T-cell (primary cell): ENCODE results near the gene KRT79. TPM values are rescaled to one million over a fixed set of nuclear protein-coding genes. Genes with fewer than 3 reads are reported as not detected.

ENCODE experiments used
- ATAC-seq, 4 experiments: fragments of 200-7000 bp in 3 of 4; fragments of 150-1000 bp in 1 of 4; cut with Tn5 transposase; replicated peaks in 1 of 4; 1 replicate in 3 of 4; 2 replicates in 1 of 4; pipeline ENCODE4 v1.10.0; 2021; ENCODE audit warnings: moderate library complexity in 3 of 4, mild to moderate bottlenecking in 2 of 4, moderate number of reproducible peaks in 1 of 4
- CTCF ChIA-PET, 2 donors: fragments of 300-600 bp; sonication (Branson Sonifier 250); formaldehyde crosslinking; loops; one replicate each; lab custom pipeline; 2022; ENCODE audit warnings: antibody characterized with exemption in 2 of 2; lab: Charles Lee
- POLR2A ChIA-PET, 2 donors: fragments of 300-600 bp; sonication (Branson Sonifier 250); formaldehyde crosslinking; loops; one replicate each; lab custom pipeline; 2022; ENCODE audit warnings: antibody characterized with exemption in 2 of 2; lab: Charles Lee
- DNase-seq, 35 experiments: peaks; one replicate each; pipeline versions ENCODE4 v3.0.0 to v3.0.0-alpha.2; 2013 to 2023
- H3K27ac ChIP-seq: one replicate; pipeline ENCODE4 v1.5.1; 2013; ENCODE audit warnings: low read length
- H3K27me3 ChIP-seq, 2 experiments: replicated peaks in 1 of 2; 1 replicate in 1 of 2; 2 replicates in 1 of 2; pipeline versions ENCODE4 v1.6.1 to v1.7.0; 2013; ENCODE audit warnings: low read length in 1 of 2, mixed read lengths in 1 of 2; ENCODE audit not compliant: control insufficient read depth in 2 of 2, insufficient read depth in 2 of 2; ENCODE audit errors: extremely low read depth in 1 of 2
- H3K36me3 ChIP-seq, 2 donors: 1 replicate in 1 of 2; 2 replicates in 1 of 2; pipeline versions ENCODE4 v1.6.1 to v1.7.0; 2013; ENCODE audit warnings: low read length in 1 of 2; ENCODE audit not compliant: control insufficient read depth in 2 of 2, insufficient read depth in 1 of 2; ENCODE audit errors: extremely low read depth in 1 of 2
- H3K4me1 ChIP-seq, 2 experiments: 1 replicate in 1 of 2; 2 replicates in 1 of 2; pipeline versions ENCODE4 v1.6.1 to v1.7.0; 2013; ENCODE audit warnings: low read length in 2 of 2, mixed read lengths in 1 of 2; ENCODE audit not compliant: insufficient read depth in 2 of 2, control insufficient read depth in 1 of 2; ENCODE audit errors: extremely low read depth in 1 of 2
- H3K4me3 ChIP-seq, 2 donors: 1 replicate in 1 of 2; 2 replicates in 1 of 2; pipeline versions ENCODE4 v1.5.1 to v1.7.0; 2013; ENCODE audit warnings: mild to moderate bottlenecking in 2 of 2, low read length in 1 of 2, moderate library complexity in 1 of 2; ENCODE audit not compliant: control insufficient read depth in 1 of 2; ENCODE audit errors: extremely low read depth in 1 of 2
- H3K9me3 ChIP-seq: 2 replicates; pipeline ENCODE4 v1.7.0; 2013
- H3K27ac Mint-ChIP-seq, 2 donors: one replicate each; pipeline ENCODE4 v1.8.0; 2020 to 2021; ENCODE audit warnings: mild to moderate bottlenecking in 2 of 2, mixed read lengths in 2 of 2
- H3K27me3 Mint-ChIP-seq, 2 donors: one replicate each; pipeline ENCODE4 v1.8.0; 2021 to 2022; ENCODE audit warnings: mixed read lengths in 2 of 2
- H3K36me3 Mint-ChIP-seq: one replicate; pipeline ENCODE4 v1.8.0; 2021; ENCODE audit warnings: mixed read lengths
- H3K4me1 Mint-ChIP-seq, 3 donors: one replicate each; pipeline ENCODE4 v1.8.0; 2020 to 2022; ENCODE audit warnings: mixed read lengths in 3 of 3, mild to moderate bottlenecking in 1 of 3
- H3K4me3 Mint-ChIP-seq, 3 donors: one replicate each; pipeline ENCODE4 v1.8.0; 2020 to 2022; ENCODE audit warnings: mild to moderate bottlenecking in 3 of 3, mixed read lengths in 3 of 3, moderate library complexity in 3 of 3
- H3K9me3 Mint-ChIP-seq, 3 donors: one replicate each; pipeline ENCODE4 v1.8.0; 2020 to 2022; ENCODE audit warnings: mixed read lengths in 3 of 3
- WGBS: methylation state at CpG from one replicate; pipeline ENCODE4 v1.1.5; 2013; ENCODE audit warnings: missing lambda C conversion rate; ENCODE audit not compliant: insufficient coverage; 5-methylcytosine and 5-hydroxymethylcytosine counted together
- total RNA-seq, 35 experiments: library from RNA in 6 of 35; stranded (reverse) in 6 of 35; fragments of 120-200 nt in 1 of 35; gene quantifications; one replicate each; pipeline versions ENCODE4 v1.2.1 to v1.2.4 and lab custom pipeline; 2013 to 2026

Gene KRT79
- total RNA-seq, 5 donors from 2014 or later (not counting 1 experiment from before 2014, with no cell fraction given), result 0.28 TPM; not detected in 4

DNA sequence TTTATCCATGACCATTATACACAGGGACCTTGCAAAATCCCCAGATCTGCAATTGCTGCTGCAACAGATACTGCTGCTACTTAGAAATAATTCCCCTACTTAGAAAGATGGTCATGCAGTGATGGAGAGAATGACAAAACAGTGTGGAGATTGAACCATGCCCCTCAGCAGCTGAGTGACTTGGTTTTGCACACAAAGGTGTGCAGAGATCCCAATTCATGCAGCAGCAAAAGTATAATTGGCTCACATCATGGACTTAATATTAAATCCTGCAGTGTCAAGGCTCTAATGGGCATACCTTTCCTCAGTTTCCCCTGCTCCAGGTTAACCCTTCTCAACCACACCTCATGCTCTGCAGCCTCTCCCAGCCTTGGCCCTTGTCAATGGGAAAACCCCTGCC lies 17.7 kb upstream of the KRT79 start:
- Histone ChIP-seq H3K27ac (no peak overlapping the region), H3K4me3 (no peak overlapping the region), H3K36me3 (no peaks in the 10 kb centered on the region), H3K4me1 (no peaks in the 10 kb centered on the region), H3K27me3 (peaks cover 0 to 19% of the 10 kb centered on the region in 2 experiments), H3K9me3 (no peaks in the 10 kb centered on the region)
- no peak overlapping the region for H3K4me3 Mint-ChIP-seq
- ChIA-PET CTCF (no interaction called here), POLR2A (no interaction called here)
- H3K27me3 Mint-ChIP-seq, result peaks cover 4 to 22% of the 10 kb centered on the region in 2 donors
- no peak for DNase-seq
- H3K9me3 Mint-ChIP-seq, result no peaks in the 10 kb centered on the region
- ATAC-seq, result no peak
- H3K36me3 Mint-ChIP-seq, result no peaks in the 10 kb centered on the region
- no peak overlapping the region for H3K27ac Mint-ChIP-seq
- H3K4me1 Mint-ChIP-seq, result no peaks in the 10 kb centered on the region

DNA sequence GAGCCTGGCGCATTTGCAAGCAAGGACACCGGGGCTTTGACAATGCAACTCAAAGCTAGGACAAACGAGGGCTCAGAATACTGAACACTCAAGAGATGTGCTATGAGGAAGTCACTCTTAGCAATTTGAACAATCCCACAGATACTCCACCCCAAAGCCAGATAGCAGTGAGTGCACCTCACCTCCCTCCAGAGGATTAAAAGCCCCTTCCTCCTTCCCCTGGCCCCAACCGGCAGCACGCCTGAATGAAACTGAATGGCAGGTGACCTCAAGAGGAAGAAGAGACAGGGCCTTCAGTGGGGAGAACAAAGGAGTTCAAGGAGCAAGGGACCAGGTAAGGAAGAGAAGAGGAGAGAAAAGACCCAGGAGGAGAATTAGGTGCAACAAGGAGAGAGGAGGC lies 16.6 kb upstream of the KRT79 start:
- peaks cover 0 to 27% of the 10 kb centered on the region in 2 experiments for H3K27me3 ChIP-seq
- ChIA-PET CTCF (no interaction called here), POLR2A (no interaction called here)
- no peaks in the 10 kb centered on the region for H3K4me1 ChIP-seq
- H3K4me3 Mint-ChIP-seq, result no peak overlapping the region
- no peaks in the 10 kb centered on the region for H3K4me1 Mint-ChIP-seq
- H3K36me3 ChIP-seq, result no peaks in the 10 kb centered on the region
- no CpG with 5 or more reads among the region's 5 CpGs for WGBS
- no peak overlapping the region for H3K27ac Mint-ChIP-seq
- H3K27ac ChIP-seq, result no peak overlapping the region
- no peak for ATAC-seq
- no peak for DNase-seq
- H3K9me3 Mint-ChIP-seq, result no peaks in the 10 kb centered on the region
- H3K36me3 Mint-ChIP-seq, result no peaks in the 10 kb centered on the region
- peaks cover 8 to 22% of the 10 kb centered on the region in 2 donors for H3K27me3 Mint-ChIP-seq
- H3K4me3 ChIP-seq, result no peak overlapping the region
- no peaks in the 10 kb centered on the region for H3K9me3 ChIP-seq

DNA sequence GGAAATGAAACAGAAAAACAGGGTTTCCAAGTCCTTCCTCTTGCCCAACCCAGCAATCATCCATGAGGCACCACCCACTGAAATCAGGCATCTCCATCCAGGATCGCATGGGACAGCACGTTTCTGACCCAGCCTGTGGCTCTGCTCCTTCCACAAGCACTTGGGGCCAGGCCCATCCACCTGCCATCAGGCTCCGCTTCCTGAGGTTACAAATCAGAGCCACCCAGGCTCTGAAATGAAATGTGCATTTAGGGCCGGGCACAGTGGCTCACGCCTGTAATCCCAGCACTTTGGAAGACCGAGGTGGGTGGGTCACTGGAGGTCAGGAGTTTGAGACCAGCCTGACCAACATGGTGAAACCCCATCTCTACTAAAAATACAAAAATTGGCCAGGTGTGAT lies 15.4 kb upstream of the KRT79 start:
- Mint-ChIP-seq H3K27ac (no peak overlapping the region), H3K27me3 (peaks cover 12 to 18% of the 10 kb centered on the region in 2 donors), H3K36me3 (no peaks in the 10 kb centered on the region), H3K9me3 (no peaks in the 10 kb centered on the region), H3K4me3 (no peak overlapping the region), H3K4me1 (no peaks in the 10 kb centered on the region)
- POLR2A ChIA-PET, result no interaction called here
- H3K36me3 ChIP-seq, result no peaks in the 10 kb centered on the region
- no peak overlapping the region for H3K4me3 ChIP-seq
- ATAC-seq, result no peak
- no peak overlapping the region for H3K27ac ChIP-seq
- WGBS, result 62% methylated on average over 2 of the region's 6 CpGs
- H3K27me3 ChIP-seq, result peaks cover 0 to 28% of the 10 kb centered on the region in 2 experiments
- CTCF ChIA-PET, result interaction anchor here in 1 of 2 donors (0.6 kb wide), 1 partner anchor 270 kb away, joined by 4 read pairs; no protein-coding TSS in a partner anchor
- H3K9me3 ChIP-seq, result no peaks in the 10 kb centered on the region
- H3K4me1 ChIP-seq, result no peaks in the 10 kb centered on the region
- DNase-seq, result no peak

DNA sequence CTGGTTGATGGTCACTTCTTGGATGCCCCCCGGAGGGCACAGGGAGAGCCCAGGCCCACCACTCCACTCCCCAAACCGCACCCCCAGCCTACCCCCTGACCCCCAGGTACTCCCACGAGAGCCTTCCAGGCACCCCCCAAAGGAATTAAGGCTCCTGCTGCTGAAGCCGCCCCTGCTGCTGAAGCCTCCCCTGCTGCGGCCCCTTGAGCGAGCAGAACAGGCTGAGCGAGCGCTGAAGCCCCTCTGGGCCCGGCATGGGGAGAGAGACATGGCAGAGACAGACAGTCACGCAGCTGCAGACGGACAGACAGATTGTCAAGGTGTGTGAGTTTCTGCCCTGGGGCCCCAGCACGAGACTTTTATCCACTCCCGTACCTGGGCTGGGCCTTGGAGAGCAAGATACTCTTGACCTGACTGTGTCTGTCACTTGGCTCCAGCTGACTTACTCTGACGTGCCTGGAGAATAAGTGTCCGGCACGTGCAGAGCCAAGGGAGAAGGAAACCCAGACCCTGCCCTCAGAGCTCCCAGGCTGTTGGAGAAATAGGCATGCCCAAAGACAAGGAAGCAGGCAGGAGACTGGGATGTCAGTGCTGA lies 14.6 kb upstream of the KRT79 start, which contains the start of gene KRT78:
TSS of gene KRT78 (minus strand) at position 334 of the 595 bp plus-strand sequence. CDS start at position 270, 64 bp downstream.
- H3K4me3 Mint-ChIP-seq, result no peak within 1 kb of the TSS
- CTCF ChIA-PET, result no interaction called here
- no peaks in the 10 kb centered on the region for H3K4me1 ChIP-seq
- 89% methylated on average over 14 of the region's 16 CpGs for WGBS
- POLR2A ChIA-PET, result no interaction called here
- no peaks in the 10 kb centered on the region for H3K36me3 ChIP-seq
- no peak within 1 kb of the TSS for H3K4me3 ChIP-seq
- H3K9me3 ChIP-seq, result no peaks in the 10 kb centered on the region
- peaks cover 12 to 18% of the 10 kb centered on the region in 2 donors for H3K27me3 Mint-ChIP-seq
- H3K9me3 Mint-ChIP-seq, result no peaks in the 10 kb centered on the region
- H3K36me3 Mint-ChIP-seq, result no peaks in the 10 kb centered on the region
- no peaks in the 10 kb centered on the region for H3K4me1 Mint-ChIP-seq
- DNase-seq (no peak), ATAC-seq (no peak)
- no peak within 1 kb of the TSS for H3K27ac ChIP-seq
- H3K27me3 ChIP-seq, result peaks cover 0 to 29% of the 10 kb centered on the region in 2 experiments
- H3K27ac Mint-ChIP-seq, result no peak within 1 kb of the TSS

GRCh38 chr12:52847335-52848102 lies 13.4 kb upstream of the KRT79 start:
- ATAC-seq, result no peak
- POLR2A ChIA-PET, result no interaction called here

GRCh38 chr12:52846356-52846970 lies 12.4 kb upstream of the KRT79 start:
- H3K9me3 ChIP-seq, result no peaks in the 10 kb centered on the region
- ChIA-PET POLR2A (no interaction called here), CTCF (no interaction called here)
- H3K27ac ChIP-seq, result no peak overlapping the region
- 74% methylated on average over 6 of the region's 8 CpGs for WGBS
- Mint-ChIP-seq H3K27me3 (peaks cover 8% of the 10 kb centered on the region in 2 donors), H3K4me1 (peaks cover 0 to 4% (median 4%) of the 10 kb centered on the region in 3 donors), H3K36me3 (no peaks in the 10 kb centered on the region), H3K4me3 (no peak overlapping the region), H3K9me3 (no peaks in the 10 kb centered on the region), H3K27ac (no peak overlapping the region)
- ATAC-seq, result no peak
- no peaks in the 10 kb centered on the region for H3K36me3 ChIP-seq
- H3K4me3 ChIP-seq, result no peak overlapping the region
- H3K27me3 ChIP-seq, result peaks cover 0 to 28% of the 10 kb centered on the region in 2 experiments
- no peaks in the 10 kb centered on the region for H3K4me1 ChIP-seq
- no peak for DNase-seq

More at GRCh38 chr12:52847335-52848102, 13.4 kb upstream of the KRT79 start:
- Histone ChIP-seq H3K27me3 (peaks cover 0 to 31% of the 10 kb centered on the region in 2 experiments), H3K36me3 (no peaks in the 10 kb centered on the region), H3K9me3 (no peaks in the 10 kb centered on the region), H3K4me1 (no peaks in the 10 kb centered on the region), H3K4me3 (no peak overlapping the region), H3K27ac (no peak overlapping the region)
- H3K9me3 Mint-ChIP-seq, result no peaks in the 10 kb centered on the region
- no peaks in the 10 kb centered on the region for H3K36me3 Mint-ChIP-seq
- H3K4me1 Mint-ChIP-seq, result peaks cover 0 to 2% (median 0%) of the 10 kb centered on the region in 3 donors
- no peak overlapping the region for H3K4me3 Mint-ChIP-seq
- CTCF ChIA-PET, result no interaction called here
- DNase-seq, result no peak
- H3K27me3 Mint-ChIP-seq, result peaks cover 12 to 13% of the 10 kb centered on the region in 2 donors
- peak overlapping the region in 1 of 2 donors; percentile 29 for H3K27ac Mint-ChIP-seq
- 85% methylated on average over 11 of the region's 12 CpGs for WGBS
